CMK (cell line): Measurements from ENCODE around the gene GASK1A.

Experiments used
- DNase-seq: peaks from one replicate; pipeline ENCODE4 v3.0.0-alpha.2; 2010; ENCODE audit warnings: low read depth

GASK1A gene

DNA sequence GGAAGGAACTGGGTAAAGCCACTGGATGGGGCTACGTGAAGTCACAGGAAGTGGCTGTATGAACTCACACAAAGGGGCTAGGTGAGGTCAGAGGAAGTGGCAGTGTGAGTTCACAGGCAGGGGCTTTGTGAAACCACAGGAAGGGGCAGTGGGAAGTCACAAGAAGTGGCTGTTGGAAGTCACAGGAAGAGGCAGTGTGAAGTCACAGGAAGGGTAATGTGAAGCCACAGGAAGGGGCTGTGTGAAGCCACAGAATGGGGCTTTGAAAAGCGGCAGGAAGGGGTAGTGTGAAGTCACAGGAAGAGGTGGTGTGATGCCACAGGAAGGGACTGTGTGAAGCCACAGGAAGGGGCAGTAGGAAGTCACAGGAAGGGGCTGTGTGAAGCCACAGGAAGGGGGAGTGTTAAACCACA lies 34.6 kb downstream of the GASK1A start:
- peak; percentile 52 for DNase-seq

DNA sequence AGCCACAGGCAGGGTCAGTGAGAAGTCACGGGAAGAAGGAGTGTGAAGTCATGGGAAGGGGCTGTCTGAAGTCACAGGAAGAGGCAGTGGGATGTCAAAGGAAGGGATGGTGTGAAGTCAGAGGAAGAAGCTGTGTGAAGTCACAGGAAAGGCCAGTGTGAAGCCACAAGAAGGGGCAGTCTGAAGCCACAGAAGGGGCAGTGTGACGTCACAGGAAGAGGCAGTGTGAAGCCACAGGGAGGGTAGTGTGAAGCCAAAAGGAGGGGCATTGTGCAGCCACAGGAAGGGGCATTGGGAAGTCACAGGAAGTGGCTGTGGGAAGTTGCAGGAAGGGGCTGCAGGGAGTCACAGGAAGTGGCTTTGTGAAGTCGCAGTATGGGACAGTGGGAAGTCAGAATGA lies 35.1 kb downstream of the GASK1A start:
- no peak for DNase-seq

DNA sequence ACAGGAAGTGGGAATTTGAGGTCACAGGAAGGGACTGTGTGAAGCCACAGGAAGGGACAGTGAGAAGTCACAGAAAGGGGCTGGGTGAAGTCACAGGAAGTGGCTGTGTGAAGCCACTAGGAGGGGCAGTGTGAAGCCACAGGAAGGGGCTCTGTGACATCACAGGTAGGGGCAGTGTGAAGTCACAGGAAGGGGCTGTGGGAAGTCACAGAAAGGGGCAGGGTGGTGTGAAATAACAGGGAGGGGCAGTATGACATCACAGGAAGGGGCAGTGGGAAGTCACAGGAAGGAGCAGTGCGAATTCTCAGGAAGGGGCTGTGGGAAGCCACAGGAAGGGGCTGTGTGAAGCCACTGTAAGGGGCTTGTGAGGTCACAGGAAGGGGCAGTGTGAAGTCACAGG lies 35.8 kb downstream of the GASK1A start:
- DNase-seq, result no peak

GRCh38 chr3:43015572-43015971 lies 36.5 kb downstream of the GASK1A start:
- DNase-seq, result no peak

DNA sequence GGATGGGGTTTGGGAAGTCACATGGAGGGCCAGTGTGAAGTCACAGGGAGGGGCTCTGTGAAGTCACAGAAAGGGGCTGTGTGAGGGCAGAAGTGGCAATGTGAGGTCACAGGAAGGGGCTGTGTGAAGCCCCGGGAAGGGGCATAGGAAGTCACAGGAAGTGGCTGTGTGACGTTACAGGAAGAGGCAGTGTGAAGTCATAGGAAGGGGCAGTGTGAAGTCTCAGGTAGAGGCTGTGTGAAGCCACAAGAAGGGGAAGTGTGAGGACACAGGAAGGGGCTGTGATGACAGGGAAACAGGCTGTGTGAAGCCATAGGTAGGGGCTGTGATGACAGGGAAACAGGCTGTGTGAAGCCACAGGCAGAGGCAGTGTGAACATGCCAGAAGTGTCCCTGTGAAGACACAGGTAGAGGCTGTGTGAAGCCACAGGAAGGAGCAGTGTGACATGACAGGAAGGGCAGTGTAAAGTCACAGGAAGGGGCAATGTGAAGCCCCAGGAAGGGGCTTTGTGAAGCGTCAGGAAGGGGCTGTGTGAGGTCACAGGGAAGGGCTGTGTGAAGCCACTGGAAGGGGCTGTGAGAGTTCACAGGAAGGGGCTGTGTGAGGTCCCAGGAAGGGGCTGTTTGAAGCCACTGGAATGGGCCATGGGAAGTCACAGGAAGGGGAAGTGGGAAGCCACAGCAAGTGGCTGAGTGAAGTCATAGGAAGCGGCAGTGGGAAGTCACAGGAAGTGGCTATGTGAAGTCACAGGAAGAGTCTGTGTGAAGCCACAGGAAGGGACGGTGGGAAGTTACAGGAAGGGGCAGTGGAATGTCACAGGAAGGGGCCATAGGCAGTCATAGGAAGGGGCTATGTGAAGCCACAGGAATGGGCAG lies 37.1 kb downstream of the GASK1A start:
- DNase-seq, result no peak

DNA sequence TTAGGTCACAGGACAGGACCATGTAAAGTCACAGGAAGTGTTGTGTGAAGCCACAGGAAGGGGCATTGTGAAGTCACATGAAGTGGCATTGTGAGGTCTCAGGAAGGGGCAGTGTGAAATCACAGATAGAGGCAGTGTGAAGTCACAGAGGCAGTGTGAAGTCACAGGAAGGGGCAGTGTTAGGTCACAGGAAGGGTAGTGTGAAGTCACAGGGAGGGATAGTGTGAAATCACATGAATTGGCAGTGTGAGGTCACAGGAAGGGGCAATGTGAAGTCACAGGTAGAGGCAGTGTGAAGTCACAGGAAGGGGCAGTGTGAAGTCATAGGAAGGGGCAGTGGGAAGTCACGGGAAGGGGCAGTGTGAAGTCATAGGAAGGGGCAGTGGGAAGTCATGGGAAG lies 37.9 kb downstream of the GASK1A start:
- DNase-seq, result no peak

GRCh38 chr3:43017593-43018195 lies 38.6 kb downstream of the GASK1A start:
- DNase-seq, result no peak

- no peak for DNase-seq
These were observed 39.1 kb downstream of the GASK1A start for GRCh38 chr3:43018246-43018645.

- no peak for DNase-seq
These were observed 40.1 kb downstream of the GASK1A start for GRCh38 chr3:43019006-43019809.

GRCh38 chr3:43019826-43020225 lies 40.7 kb downstream of the GASK1A start:
- no peak for DNase-seq

- no peak for DNase-seq
These were observed 42.1 kb downstream of the GASK1A start for GRCh38 chr3:43021186-43021585.

DNA sequence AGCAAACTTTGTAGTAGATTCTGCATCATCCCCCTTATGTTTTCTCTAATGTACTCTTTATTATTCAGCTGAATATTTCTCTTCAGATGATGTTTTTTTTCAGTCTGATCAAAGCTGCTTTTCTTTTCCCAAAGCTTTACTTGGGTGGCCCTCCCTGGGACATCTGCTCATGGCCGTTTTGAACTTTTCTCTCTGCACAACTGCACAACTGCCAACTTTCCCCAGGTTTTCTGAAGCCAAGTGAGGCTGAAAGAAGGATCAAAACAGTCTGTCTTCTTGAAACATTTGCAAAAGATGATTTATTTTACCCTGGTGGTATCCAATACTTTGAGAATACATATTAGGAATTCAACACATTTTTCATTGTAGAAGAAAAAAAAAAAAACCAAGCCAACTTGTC lies 43.0 kb downstream of the GASK1A start:
- no peak for DNase-seq

- no peak for DNase-seq
These were observed 44.0 kb downstream of the GASK1A start for GRCh38 chr3:43023066-43023465.

- DNase-seq, result no peak
These were observed 44.6 kb downstream of the GASK1A start for GRCh38 chr3:43023746-43024145.

GRCh38 chr3:43024181-43024885 lies 45.2 kb downstream of the GASK1A start:
- no peak for DNase-seq

DNA sequence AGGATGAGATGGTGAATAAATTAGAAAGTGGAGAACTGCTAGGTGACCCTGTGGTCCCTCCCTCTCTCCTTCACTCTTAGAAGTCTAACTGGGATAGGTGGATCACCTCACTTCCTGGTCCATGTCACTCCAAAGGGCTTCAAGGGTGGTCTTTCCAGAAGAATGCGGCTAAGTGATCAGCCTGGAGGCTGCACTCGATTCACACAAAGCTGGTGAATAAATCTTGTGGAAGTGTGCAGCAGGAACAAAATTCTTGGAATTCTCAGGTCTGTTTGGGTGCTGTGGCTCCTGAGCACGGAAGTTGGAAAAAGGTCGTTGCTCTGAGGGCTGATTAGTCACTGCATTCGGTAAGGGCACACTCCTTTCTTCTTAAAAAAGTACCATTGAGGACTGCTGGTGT lies 46.3 kb downstream of the GASK1A start:
- DNase-seq, result no peak

DNA sequence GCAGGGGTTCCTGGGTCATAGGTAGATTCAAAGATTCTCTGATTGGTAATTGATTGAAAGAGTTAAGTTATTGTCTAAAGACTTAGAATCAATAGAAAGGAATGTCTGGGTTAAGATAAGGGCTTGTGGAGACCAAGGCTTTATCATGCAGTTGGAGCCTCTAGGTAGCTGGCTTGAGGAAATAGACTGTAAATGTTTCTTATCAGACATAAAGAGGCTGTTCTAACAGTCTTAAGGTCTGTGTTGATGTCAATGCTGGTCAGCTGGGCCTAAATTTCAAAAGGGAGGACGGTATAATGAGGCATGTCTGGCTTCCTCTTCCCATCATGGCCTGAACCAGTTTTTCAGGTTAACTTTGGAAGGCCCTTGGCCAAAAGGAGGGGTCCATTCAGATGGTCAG lies 48.9 kb downstream of the GASK1A start:
- DNase-seq, result no peak

GRCh38 chr3:43028678-43029490 lies 49.8 kb downstream of the GASK1A start:
- no peak for DNase-seq

GRCh38 chr3:43030162-43030935 lies 51.2 kb downstream of the GASK1A start:
- no peak for DNase-seq

DNA sequence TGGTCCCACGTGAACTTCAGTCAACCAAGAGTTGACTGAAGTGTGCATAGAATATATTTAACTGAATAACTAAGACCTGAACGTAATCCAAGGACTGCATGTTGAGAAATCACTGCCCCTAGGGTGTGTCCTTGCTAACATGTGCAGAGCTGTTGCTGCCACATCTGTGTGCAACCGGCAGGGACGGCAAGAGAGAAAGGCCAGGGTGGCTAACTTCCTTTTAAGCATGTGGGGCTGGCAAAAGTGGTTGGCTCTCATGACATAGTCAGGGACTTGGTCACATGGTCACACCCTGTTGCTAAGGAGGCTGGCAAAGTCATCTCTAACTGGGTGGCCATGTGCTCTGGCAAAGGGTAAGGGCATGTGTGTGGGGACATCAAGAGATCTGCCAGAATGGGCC lies 52.4 kb downstream of the GASK1A start:
- no peak for DNase-seq
